Fibroblast of lung (primary cell): ENCODE measurements around the gene RNF220. TPM values are rescaled to one million over a fixed set of nuclear protein-coding genes. Genes with fewer than 3 reads are reported as not detected.

Source experiments
- DNase-seq, 2 donors: peaks; one replicate each; pipeline versions ENCODE4 v3.0.0 to v3.0.0-alpha.2; 2010; ENCODE audit warnings: low read depth in 2 of 2
- H2AFZ ChIP-seq: 2 replicates; pipeline ENCODE4 v1.5.1; 2012; ENCODE audit warnings: low read length, control low read depth, inconsistent platforms
- H3K27ac ChIP-seq: 2 replicates; pipeline ENCODE4 v1.5.1; 2011; ENCODE audit warnings: low read length, control low read depth; ENCODE audit not compliant: insufficient read depth
- H3K27me3 ChIP-seq: 2 replicates; pipeline ENCODE4 v1.5.1; 2011; ENCODE audit warnings: mild to moderate bottlenecking, low read length; ENCODE audit not compliant: control insufficient read depth, insufficient read depth
- H3K36me3 ChIP-seq: 2 replicates; pipeline ENCODE4 v1.5.1; 2011; ENCODE audit warnings: low read length; ENCODE audit not compliant: control insufficient read depth, insufficient read depth
- H3K4me1 ChIP-seq: 2 replicates; pipeline ENCODE4 v1.5.1; 2011; ENCODE audit warnings: low read length; ENCODE audit not compliant: control insufficient read depth, insufficient read depth; ENCODE audit errors: extremely low read depth
- H3K4me2 ChIP-seq: 2 replicates; pipeline ENCODE4 v1.5.1; 2011; ENCODE audit warnings: low read length, control low read depth; ENCODE audit not compliant: insufficient read depth; ENCODE audit errors: extremely low read depth
- H3K4me3 ChIP-seq, 4 experiments: fragments of 200-600 bp in 1 of 4; sonication (generic) in 1 of 4; replicated peaks in 1 of 4; 2 replicates each; pipeline ENCODE4 v1.5.1; 2011 to 2016; ENCODE audit warnings: low read length in 4 of 4, low read depth in 3 of 4, mild to moderate bottlenecking in 3 of 4, control low read depth in 2 of 4, inconsistent platforms in 1 of 4, mixed read lengths in 1 of 4; ENCODE audit not compliant: insufficient read depth in 1 of 4; ENCODE audit errors: control extremely low read depth in 1 of 4
- H3K79me2 ChIP-seq: 2 replicates; pipeline ENCODE4 v1.5.1; 2012; ENCODE audit warnings: mild to moderate bottlenecking, low read length, inconsistent platforms; ENCODE audit not compliant: control insufficient read depth, insufficient read depth
- H3K9ac ChIP-seq: 2 replicates; pipeline ENCODE4 v1.5.1; 2011; ENCODE audit warnings: mild to moderate bottlenecking, low read length, control low read depth; ENCODE audit not compliant: insufficient read depth
- H3K9me3 ChIP-seq: 2 replicates; pipeline ENCODE4 v1.5.1; 2012; ENCODE audit warnings: low read depth, low read length; ENCODE audit not compliant: control insufficient read depth, insufficient read depth
- H4K20me1 ChIP-seq: 2 replicates; pipeline ENCODE4 v1.5.1; 2011; ENCODE audit warnings: low read length; ENCODE audit not compliant: control insufficient read depth, insufficient read depth; ENCODE audit errors: extremely low read depth
- CTCF ChIP-seq, 2 donors: IDR thresholded peaks in 1 of 2; conservative IDR thresholded peaks in 1 of 2; 1 replicate in 1 of 2; 2 replicates in 1 of 2; pipeline ENCODE4 v1.5.1; 2011 to 2012; ENCODE audit warnings: low read length in 2 of 2, control low read depth in 1 of 2, inconsistent platforms in 1 of 2, low read depth in 1 of 2, mild to moderate bottlenecking in 1 of 2
- EZH2 ChIP-seq: IDR thresholded peaks from 2 replicates; pipeline ENCODE4 v1.5.1; 2012; ENCODE audit warnings: low read length, control low read depth, mild to moderate bottlenecking; ENCODE audit errors: missing control alignments
- polyA plus RNA-seq, 2 donors: library from polyadenylated mRNA; depleted of rRNA in 1 of 2; stranded (reverse) in 1 of 2; unstranded in 1 of 2; fragments of >200 nt; gene quantifications; 2 replicates each; pipeline ENCODE4 v1.2.1, GENCODE V29; 2011 to 2012; ENCODE audit warnings: missing spikeins in 1 of 2
- total RNA-seq: library from RNA; depleted of rRNA; stranded (reverse); fragments of >200 nt; gene quantifications from 2 replicates; pipeline ENCODE4 v1.2.1, GENCODE V29; 2014

The RNF220 gene
- total and polyA plus RNA-seq, 2 donors (not counting 1 experiment from before 2014, with no cell fraction given), result 42.3 to 52.0 TPM

GRCh38 chr1:44605914-44606615, 201.0 kb downstream of the RNF220 start:
- Histone ChIP-seq H3K27ac (no peak overlapping the region), H3K79me2 (no peaks in the 10 kb centered on the region), H3K36me3 (no peaks in the 10 kb centered on the region), H2AFZ (no peak overlapping the region), H3K4me3 (no peak overlapping the region), H3K27me3 (peaks cover 30% of the 10 kb centered on the region), H4K20me1 (no peaks in the 10 kb centered on the region), H3K9ac (no peak overlapping the region), H3K9me3 (no peaks in the 10 kb centered on the region), H3K4me1 (no peaks in the 10 kb centered on the region), H3K4me2 (no peak overlapping the region)
- no peak for TF ChIP-seq CTCF (conservative IDR thresholded peaks at IDR 0.05 in 1 of 2, IDR thresholded peaks at IDR 0.05 in 1 of 2; ENCODE audit: low read depth in 1 of 2, low read length in 2 of 2)
- DNase-seq, result peak in 1 of 2 donors; percentile 55

- no peak overlapping the region for H3K4me2 ChIP-seq
- H3K27ac ChIP-seq, result no peak overlapping the region
These were observed 201.7 kb downstream of the RNF220 start for GRCh38 chr1:44606701-44607281.

GRCh38 chr1:44608141-44608540, 203.1 kb downstream of the RNF220 start:
- peak; percentile 9 to 22 for TF ChIP-seq CTCF (conservative IDR thresholded peaks at IDR 0.05 in 1 of 2, IDR thresholded peaks at IDR 0.05 in 1 of 2; ENCODE audit: low read depth in 1 of 2, low read length in 2 of 2)
- no peak for TF ChIP-seq EZH2
- Histone ChIP-seq H3K4me1 (no peaks in the 10 kb centered on the region), H3K36me3 (no peaks in the 10 kb centered on the region)

More at GRCh38 chr1:44606701-44607281, 201.7 kb downstream of the RNF220 start:
- no peaks in the 10 kb centered on the region for H3K4me1 ChIP-seq
- H3K9me3 ChIP-seq, result no peaks in the 10 kb centered on the region
- peaks cover 23% of the 10 kb centered on the region for H3K27me3 ChIP-seq
- TF ChIP-seq CTCF (conservative IDR thresholded peaks at IDR 0.05 in 1 of 2, IDR thresholded peaks at IDR 0.05 in 1 of 2; ENCODE audit: low read depth in 1 of 2, low read length in 2 of 2) (no peak), EZH2 (no peak)
- H2AFZ ChIP-seq, result no peak overlapping the region
- no peaks in the 10 kb centered on the region for H4K20me1 ChIP-seq
- DNase-seq, result no peak
- H3K36me3 ChIP-seq, result no peaks in the 10 kb centered on the region
- H3K79me2 ChIP-seq, result no peaks in the 10 kb centered on the region
- H3K9ac ChIP-seq, result no peak overlapping the region
- no peak overlapping the region for H3K4me3 ChIP-seq

More at GRCh38 chr1:44608141-44608540, 203.1 kb downstream of the RNF220 start:
- H3K9me3 ChIP-seq, result no peaks in the 10 kb centered on the region
- no peaks in the 10 kb centered on the region for H4K20me1 ChIP-seq
- no peak overlapping the region for H2AFZ ChIP-seq
- H3K27ac ChIP-seq, result no peak overlapping the region
- H3K9ac ChIP-seq, result no peak overlapping the region
- no peak overlapping the region for H3K4me3 ChIP-seq
- peaks cover 9% of the 10 kb centered on the region for H3K27me3 ChIP-seq
- H3K79me2 ChIP-seq, result no peaks in the 10 kb centered on the region
- no peak for DNase-seq
- no peak overlapping the region for H3K4me2 ChIP-seq
